Endothelial cell of umbilical vein (primary cell): ENCODE measurements around the gene SLC22A23.

Source experiments
- EZH2 ChIP-seq: IDR thresholded peaks from 2 replicates; pipeline ENCODE4 v1.6.1; 2012; ENCODE audit warnings: borderline replicate concordance, low read depth, mild to moderate bottlenecking, moderate library complexity, low read length, inconsistent platforms; ENCODE audit not compliant: severe bottlenecking
- FOS ChIP-seq: IDR thresholded peaks from 2 replicates; pipeline ENCODE4 v1.6.1; 2011; ENCODE audit warnings: mild to moderate bottlenecking, low read length, moderate library complexity, borderline replicate concordance; ENCODE audit not compliant: insufficient read depth
- GATA2 ChIP-seq: IDR thresholded peaks from 2 replicates; pipeline ENCODE4 v1.7.0; 2011; ENCODE audit warnings: low read depth, mild to moderate bottlenecking, moderate library complexity, mixed read lengths, low read length; ENCODE audit not compliant: insufficient read length, insufficient read depth
- JUN ChIP-seq: IDR thresholded peaks from 2 replicates; pipeline ENCODE4 v1.6.1; 2011; ENCODE audit warnings: borderline replicate concordance, low read depth; ENCODE audit not compliant: insufficient read length, insufficient read depth
- POLR2A ChIP-seq: IDR thresholded peaks from 2 replicates; pipeline ENCODE4 v1.6.1; 2012; ENCODE audit warnings: low read depth, mild to moderate bottlenecking, control low read depth, low read length
- POLR2AphosphoS5 ChIP-seq: IDR thresholded peaks from 2 replicates; pipeline ENCODE4 v1.6.1; 2012; ENCODE audit warnings: low read depth, mild to moderate bottlenecking, control low read depth, low read length, moderate library complexity; ENCODE audit not compliant: insufficient read depth
- TF ChIP-seq, protein P1 (sequence below), 2 donors: IDR thresholded peaks; 1 replicate in 1 of 2; 2 replicates in 1 of 2; pipeline ENCODE4 v1.5.1; 2011; ENCODE audit warnings: low read length in 2 of 2, mild to moderate bottlenecking in 2 of 2, moderate library complexity in 2 of 2, control low read depth in 1 of 2, inconsistent platforms in 1 of 2, low read depth in 1 of 2; ENCODE audit not compliant: insufficient read depth in 1 of 2; ENCODE audit errors: extremely low read depth in 1 of 2
- TF ChIP-seq, protein P2 (sequence below): IDR thresholded peaks from 2 replicates; pipeline ENCODE4 v1.6.1; 2011; ENCODE audit not compliant: insufficient read depth, insufficient read length

DNA sequence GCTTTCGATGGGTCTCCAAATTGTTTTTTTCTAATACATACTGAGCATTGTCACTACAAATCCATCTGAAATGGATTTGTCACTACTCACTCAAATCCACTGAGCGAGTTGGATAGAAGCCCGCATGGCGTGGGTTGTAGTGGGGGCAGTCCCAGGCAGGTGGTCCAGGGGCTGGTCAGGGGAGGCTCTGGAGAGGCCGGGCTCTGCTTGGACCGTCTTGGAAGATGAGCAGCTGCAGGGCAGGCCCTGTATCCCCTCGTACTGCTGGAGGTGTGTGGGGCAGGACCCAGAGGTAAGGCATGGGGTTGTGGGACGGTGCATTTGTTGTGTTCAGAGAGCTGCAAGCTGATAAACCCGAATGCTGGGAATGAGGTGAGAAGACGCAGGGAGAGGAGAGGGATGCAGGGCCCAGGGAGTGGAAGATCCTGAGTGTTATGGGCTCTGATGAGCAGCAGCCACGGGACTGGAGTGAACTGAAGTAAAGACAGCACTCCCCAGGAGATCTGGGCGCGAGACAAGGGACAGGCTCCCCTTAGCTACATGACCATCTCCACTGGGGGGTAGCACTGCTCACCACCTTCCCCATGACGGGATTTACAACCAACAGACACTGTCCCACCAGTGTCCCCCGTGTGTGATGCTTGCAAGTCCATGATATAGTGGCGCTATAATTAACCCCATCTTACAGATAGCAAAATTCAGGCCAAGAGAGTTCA is 152.2 kb downstream of the SLC22A23 start:
- TF ChIP-seq, protein P1, sequence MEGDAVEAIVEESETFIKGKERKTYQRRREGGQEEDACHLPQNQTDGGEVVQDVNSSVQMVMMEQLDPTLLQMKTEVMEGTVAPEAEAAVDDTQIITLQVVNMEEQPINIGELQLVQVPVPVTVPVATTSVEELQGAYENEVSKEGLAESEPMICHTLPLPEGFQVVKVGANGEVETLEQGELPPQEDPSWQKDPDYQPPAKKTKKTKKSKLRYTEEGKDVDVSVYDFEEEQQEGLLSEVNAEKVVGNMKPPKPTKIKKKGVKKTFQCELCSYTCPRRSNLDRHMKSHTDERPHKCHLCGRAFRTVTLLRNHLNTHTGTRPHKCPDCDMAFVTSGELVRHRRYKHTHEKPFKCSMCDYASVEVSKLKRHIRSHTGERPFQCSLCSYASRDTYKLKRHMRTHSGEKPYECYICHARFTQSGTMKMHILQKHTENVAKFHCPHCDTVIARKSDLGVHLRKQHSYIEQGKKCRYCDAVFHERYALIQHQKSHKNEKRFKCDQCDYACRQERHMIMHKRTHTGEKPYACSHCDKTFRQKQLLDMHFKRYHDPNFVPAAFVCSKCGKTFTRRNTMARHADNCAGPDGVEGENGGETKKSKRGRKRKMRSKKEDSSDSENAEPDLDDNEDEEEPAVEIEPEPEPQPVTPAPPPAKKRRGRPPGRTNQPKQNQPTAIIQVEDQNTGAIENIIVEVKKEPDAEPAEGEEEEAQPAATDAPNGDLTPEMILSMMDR (IDR thresholded peaks at IDR 0.05; ENCODE audit: extremely low read depth in 1 of 2, insufficient read depth in 1 of 2, low read depth in 1 of 2, low read length in 2 of 2) = no peak
- no peak for TF ChIP-seq EZH2
- TF ChIP-seq POLR2AphosphoS5 = no peak
- no peak for TF ChIP-seq POLR2A
- TF ChIP-seq, protein P2, sequence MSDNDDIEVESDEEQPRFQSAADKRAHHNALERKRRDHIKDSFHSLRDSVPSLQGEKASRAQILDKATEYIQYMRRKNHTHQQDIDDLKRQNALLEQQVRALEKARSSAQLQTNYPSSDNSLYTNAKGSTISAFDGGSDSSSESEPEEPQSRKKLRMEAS = no peak
- TF ChIP-seq GATA2 = no peak
- no peak for TF ChIP-seq FOS
- no peak for TF ChIP-seq JUN
